MM.1S (cell line): ENCODE measurements around the gene POLR3GL.

Source experiments
- CTCF ChIP-seq: fragments of 300-600 bp; sonication (generic); IDR thresholded peaks from 2 replicates; pipeline ENCODE4 v1.5.1; 2016; ENCODE audit warnings: antibody characterized with exemption, low read length, mixed read lengths
- EZH2phosphoT487 ChIP-seq: fragments of 300-600 bp; sonication (generic); IDR thresholded peaks from 2 replicates; pipeline ENCODE4 v1.6.1; 2018; ENCODE audit warnings: antibody characterized with exemption, low read length

- TF ChIP-seq CTCF (no peak), EZH2phosphoT487 (no peak)
Observed at GRCh38 chr1:145986551-145986950, 22.1 kb downstream of the POLR3GL start.
